Heart left ventricle (tissue), 13 donors: ENCODE results near the gene RNF150.

Source experiments
- POLR2A ChIP-seq, 2 donors: fragments of 450-650 bp; IDR thresholded peaks; one replicate each; pipeline ENCODE4 v1.6.1; 2017; ENCODE audit warnings: antibody characterized with exemption in 2 of 2, mild to moderate bottlenecking in 2 of 2, moderate library complexity in 2 of 2
- TF ChIP-seq, protein P1 (sequence below), 12 donors: fragments of 200-600 bp; sonication (generic) in 4 of 12; IDR thresholded peaks; one replicate each; pipeline versions ENCODE4 v1.5.0 to v1.8.0; 2018 to 2022; ENCODE audit warnings: antibody characterized with exemption in 12 of 12, mild to moderate bottlenecking in 5 of 12
- donor health status: ischemic (EF 13 %, LVEDD 7.1; RV severe dilation, severe dysfunction).
- donor health status: DM: no; HTN: yes; CAD: no.
- donor health status: DM: no; HTN: no; CAD: no.
- donor health status: ischemic (EF 25% LVEDD 6.9; RV normal size, moderate dysfunction).
- donor health status: ischemic (EF 25% LVEDD 5.7; RV mildly dilated, moderate dysfunction).
- donor health status: ischemic (EF 35%, LVEDD 5.7; RV mildly dilated, moderate dysfunction).
- donor health status: nonischemic (EF 11% LVEDD 7.7; RV severe dilation, severe dysfunction).
- donor health status: DM: yes; HTN: yes; CAD: no.
- donor health status: PGD.
- donor health status: ischemic (EF 29% LVEDD 5.4; RV normal size, mild dysfunction).
- donor health status: nonischemic (EF 23%, LVEDD 6.1; RV moderate dilation, normal function).

- TF ChIP-seq, protein P1, sequence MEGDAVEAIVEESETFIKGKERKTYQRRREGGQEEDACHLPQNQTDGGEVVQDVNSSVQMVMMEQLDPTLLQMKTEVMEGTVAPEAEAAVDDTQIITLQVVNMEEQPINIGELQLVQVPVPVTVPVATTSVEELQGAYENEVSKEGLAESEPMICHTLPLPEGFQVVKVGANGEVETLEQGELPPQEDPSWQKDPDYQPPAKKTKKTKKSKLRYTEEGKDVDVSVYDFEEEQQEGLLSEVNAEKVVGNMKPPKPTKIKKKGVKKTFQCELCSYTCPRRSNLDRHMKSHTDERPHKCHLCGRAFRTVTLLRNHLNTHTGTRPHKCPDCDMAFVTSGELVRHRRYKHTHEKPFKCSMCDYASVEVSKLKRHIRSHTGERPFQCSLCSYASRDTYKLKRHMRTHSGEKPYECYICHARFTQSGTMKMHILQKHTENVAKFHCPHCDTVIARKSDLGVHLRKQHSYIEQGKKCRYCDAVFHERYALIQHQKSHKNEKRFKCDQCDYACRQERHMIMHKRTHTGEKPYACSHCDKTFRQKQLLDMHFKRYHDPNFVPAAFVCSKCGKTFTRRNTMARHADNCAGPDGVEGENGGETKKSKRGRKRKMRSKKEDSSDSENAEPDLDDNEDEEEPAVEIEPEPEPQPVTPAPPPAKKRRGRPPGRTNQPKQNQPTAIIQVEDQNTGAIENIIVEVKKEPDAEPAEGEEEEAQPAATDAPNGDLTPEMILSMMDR (IDR thresholded peaks at IDR 0.05) = no peak
- no peak for TF ChIP-seq POLR2A (IDR thresholded peaks at IDR 0.05)
These were observed 110.2 kb downstream of the RNF150 start for GRCh38 chr4:141023051-141023450.
